ENCODE data around the gene PDGFRB.

Gene PDGFRB

GRCh38 chr5:150156540-150156939, 895 bp upstream of the PDGFRB start:
- Histone ChIP-seq H3K4me2 (ENCODE audit: low read depth, low read length, poor library complexity, severe bottlenecking) (no peak overlapping the region), H3F3A (ENCODE audit: insufficient read depth) (no peaks in the 10 kb centered on the region), H3K79me2 (ENCODE audit: insufficient read depth, low read length) (no peaks in the 10 kb centered on the region), H3K27me3 (ENCODE audit: low read length) (no peaks in the 10 kb centered on the region), H3K4me3 (ENCODE audit: insufficient read depth, low read length, poor library complexity, severe bottlenecking) (no peak overlapping the region), H3K9me2 (replicated peaks; ENCODE audit: insufficient read depth, low read length) (no peaks in the 10 kb centered on the region), H2AFZ (ENCODE audit: low read depth, low read length, severe bottlenecking) (no peak overlapping the region), H3K9me3 (ENCODE audit: insufficient read depth, low read length) (no peaks in the 10 kb centered on the region), H3K27ac (ENCODE audit: low read depth, low read length) (no peak overlapping the region), H3K9ac (ENCODE audit: low read length) (no peak overlapping the region), H3K36me3 (ENCODE audit: low read length) (no peaks in the 10 kb centered on the region), H4K20me1 (ENCODE audit: low read depth, low read length) (no peaks in the 10 kb centered on the region)
- TF ChIP-seq EZH2phosphoT487 (conservative IDR thresholded peaks at IDR 0.05; ENCODE audit: low read length) (no peak), CTCF (IDR thresholded peaks at IDR 0.05; ENCODE audit: insufficient read depth, low read length, poor library complexity, severe bottlenecking) (no peak)

GRCh38 chr5:150156027-150156368, 353 bp upstream of the PDGFRB start:
- no peak overlapping the region for H2AFZ ChIP-seq (ENCODE audit: low read depth, low read length, severe bottlenecking)
- H4K20me1 ChIP-seq (ENCODE audit: low read depth, low read length) = no peaks in the 10 kb centered on the region
- no peak overlapping the region for H3K9ac ChIP-seq (ENCODE audit: low read length)
- H3F3A ChIP-seq (ENCODE audit: insufficient read depth) = no peaks in the 10 kb centered on the region
- H3K27me3 ChIP-seq (ENCODE audit: low read length) = no peaks in the 10 kb centered on the region
- no peaks in the 10 kb centered on the region for H3K9me2 ChIP-seq (replicated peaks; ENCODE audit: insufficient read depth, low read length)
- no peak overlapping the region for H3K4me2 ChIP-seq (ENCODE audit: low read depth, low read length, poor library complexity, severe bottlenecking)
- no peak overlapping the region for H3K4me3 ChIP-seq (ENCODE audit: insufficient read depth, low read length, poor library complexity, severe bottlenecking)
- no peak overlapping the region for H3K27ac ChIP-seq (ENCODE audit: low read depth, low read length)
- H3K9me3 ChIP-seq (ENCODE audit: insufficient read depth, low read length) = no peaks in the 10 kb centered on the region
- H3K36me3 ChIP-seq (ENCODE audit: low read length) = no peaks in the 10 kb centered on the region
- TF ChIP-seq EZH2phosphoT487 (conservative IDR thresholded peaks at IDR 0.05; ENCODE audit: low read length) = no peak
- TF ChIP-seq CTCF (IDR thresholded peaks at IDR 0.05; ENCODE audit: insufficient read depth, low read length, poor library complexity, severe bottlenecking) = no peak
- no peaks in the 10 kb centered on the region for H3K79me2 ChIP-seq (ENCODE audit: insufficient read depth, low read length)

- Histone ChIP-seq H4K20me1 (ENCODE audit: low read depth, low read length) (no peaks in the 10 kb centered on the region), H3K79me2 (ENCODE audit: insufficient read depth, low read length) (no peaks in the 10 kb centered on the region), H3K4me3 (ENCODE audit: insufficient read depth, low read length, poor library complexity, severe bottlenecking) (no peak overlapping the region), H3K36me3 (ENCODE audit: low read length) (no peaks in the 10 kb centered on the region), H3K9me3 (ENCODE audit: insufficient read depth, low read length) (no peaks in the 10 kb centered on the region), H3K27me3 (ENCODE audit: low read length) (no peaks in the 10 kb centered on the region), H3K9me2 (replicated peaks; ENCODE audit: insufficient read depth, low read length) (no peaks in the 10 kb centered on the region), H2AFZ (ENCODE audit: low read depth, low read length, severe bottlenecking) (no peak overlapping the region), H3F3A (ENCODE audit: insufficient read depth) (no peaks in the 10 kb centered on the region), H3K4me2 (ENCODE audit: low read depth, low read length, poor library complexity, severe bottlenecking) (no peak overlapping the region), H3K27ac (ENCODE audit: low read depth, low read length) (no peak overlapping the region), H3K9ac (ENCODE audit: low read length) (no peak overlapping the region)
- no peak for TF ChIP-seq CTCF (IDR thresholded peaks at IDR 0.05; ENCODE audit: insufficient read depth, low read length, poor library complexity, severe bottlenecking)
- TF ChIP-seq EZH2phosphoT487 (conservative IDR thresholded peaks at IDR 0.05; ENCODE audit: low read length) = no peak
Measured at GRCh38 chr5:150154618-150155128, 972 bp downstream of the PDGFRB start.

All from SU-DHL-6 (cell line).